DND-41 (cell line): Measurements from ENCODE around the gene C10orf90.

ENCODE experiments used
- EZH2 ChIP-seq: IDR thresholded peaks from 3 replicates; pipeline ENCODE4 v1.6.1; 2012; ENCODE audit warnings: borderline replicate concordance, low read depth, mild to moderate bottlenecking, moderate library complexity, low read length, inconsistent platforms; ENCODE audit not compliant: severe bottlenecking
- TF ChIP-seq, protein P1 (sequence below): IDR thresholded peaks from 2 replicates; pipeline ENCODE4 v1.5.1; 2012; ENCODE audit warnings: borderline replicate concordance, low read length, moderate library complexity, mild to moderate bottlenecking; ENCODE audit not compliant: poor library complexity, severe bottlenecking; ENCODE audit errors: extremely low read depth

DNA sequence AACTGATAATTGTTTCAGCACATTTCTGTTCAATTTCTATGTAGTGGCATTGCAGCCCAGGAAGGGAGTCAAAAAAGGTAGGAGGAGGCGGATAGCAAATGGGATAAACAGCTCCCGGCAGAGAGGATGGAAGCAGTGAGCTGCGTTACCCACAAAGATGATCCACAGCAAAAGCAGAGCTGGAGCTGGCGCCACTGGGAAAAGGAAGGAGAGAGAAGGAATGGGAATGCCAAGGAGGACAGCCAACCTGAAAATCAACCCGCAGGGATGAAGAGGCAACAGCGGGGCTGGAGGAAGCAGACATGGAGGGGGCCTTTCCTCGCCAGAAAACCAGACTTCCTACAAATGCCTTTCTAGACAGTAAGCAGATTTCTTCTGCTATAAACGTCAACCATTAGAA, 199.5 kb downstream of the C10orf90 start:
- TF ChIP-seq EZH2 = no peak
- TF ChIP-seq, protein P1, sequence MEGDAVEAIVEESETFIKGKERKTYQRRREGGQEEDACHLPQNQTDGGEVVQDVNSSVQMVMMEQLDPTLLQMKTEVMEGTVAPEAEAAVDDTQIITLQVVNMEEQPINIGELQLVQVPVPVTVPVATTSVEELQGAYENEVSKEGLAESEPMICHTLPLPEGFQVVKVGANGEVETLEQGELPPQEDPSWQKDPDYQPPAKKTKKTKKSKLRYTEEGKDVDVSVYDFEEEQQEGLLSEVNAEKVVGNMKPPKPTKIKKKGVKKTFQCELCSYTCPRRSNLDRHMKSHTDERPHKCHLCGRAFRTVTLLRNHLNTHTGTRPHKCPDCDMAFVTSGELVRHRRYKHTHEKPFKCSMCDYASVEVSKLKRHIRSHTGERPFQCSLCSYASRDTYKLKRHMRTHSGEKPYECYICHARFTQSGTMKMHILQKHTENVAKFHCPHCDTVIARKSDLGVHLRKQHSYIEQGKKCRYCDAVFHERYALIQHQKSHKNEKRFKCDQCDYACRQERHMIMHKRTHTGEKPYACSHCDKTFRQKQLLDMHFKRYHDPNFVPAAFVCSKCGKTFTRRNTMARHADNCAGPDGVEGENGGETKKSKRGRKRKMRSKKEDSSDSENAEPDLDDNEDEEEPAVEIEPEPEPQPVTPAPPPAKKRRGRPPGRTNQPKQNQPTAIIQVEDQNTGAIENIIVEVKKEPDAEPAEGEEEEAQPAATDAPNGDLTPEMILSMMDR = no peak
